Body of pancreas (tissue), 4 donors: ENCODE data around the gene TBXA2R.

ENCODE experiments used
- POLR2A ChIP-seq, 3 donors: fragments of 450-650 bp; IDR thresholded peaks; one replicate each; pipeline ENCODE4 v1.6.1; 2016; ENCODE audit warnings: antibody characterized with exemption in 3 of 3, mild to moderate bottlenecking in 2 of 3
- TF ChIP-seq, protein P1 (sequence below), 7 experiments: fragments of 450-650 bp in 4 of 7; fragments of 200-600 bp in 3 of 7; sonication (generic) in 3 of 7; IDR thresholded peaks; one replicate each; pipeline ENCODE4 v1.5.1; 2016 to 2019; ENCODE audit warnings: antibody characterized with exemption in 7 of 7

DNA sequence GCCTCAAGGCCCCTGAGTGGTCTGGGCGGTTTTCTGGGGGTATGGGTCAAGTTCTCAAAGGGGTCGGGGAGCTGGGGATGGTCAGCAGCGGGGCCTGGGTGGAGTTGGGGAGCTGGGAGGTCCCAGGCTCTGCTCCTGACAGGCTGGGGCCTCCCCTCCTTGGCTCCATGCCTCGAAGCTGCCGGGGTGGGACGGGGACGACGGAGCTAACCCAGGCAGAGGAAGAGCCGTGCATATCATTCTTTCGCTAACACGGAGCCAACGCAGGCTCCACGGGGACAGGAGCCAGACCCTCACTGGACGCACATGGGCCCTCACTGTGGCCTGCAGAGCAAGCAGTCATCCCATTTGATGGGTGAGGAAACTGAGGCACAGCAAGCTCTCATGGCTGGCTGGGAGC is 45.7 kb upstream of the TBXA2R start:
- TF ChIP-seq POLR2A (IDR thresholded peaks at IDR 0.05): no peak
- TF ChIP-seq, protein P1, sequence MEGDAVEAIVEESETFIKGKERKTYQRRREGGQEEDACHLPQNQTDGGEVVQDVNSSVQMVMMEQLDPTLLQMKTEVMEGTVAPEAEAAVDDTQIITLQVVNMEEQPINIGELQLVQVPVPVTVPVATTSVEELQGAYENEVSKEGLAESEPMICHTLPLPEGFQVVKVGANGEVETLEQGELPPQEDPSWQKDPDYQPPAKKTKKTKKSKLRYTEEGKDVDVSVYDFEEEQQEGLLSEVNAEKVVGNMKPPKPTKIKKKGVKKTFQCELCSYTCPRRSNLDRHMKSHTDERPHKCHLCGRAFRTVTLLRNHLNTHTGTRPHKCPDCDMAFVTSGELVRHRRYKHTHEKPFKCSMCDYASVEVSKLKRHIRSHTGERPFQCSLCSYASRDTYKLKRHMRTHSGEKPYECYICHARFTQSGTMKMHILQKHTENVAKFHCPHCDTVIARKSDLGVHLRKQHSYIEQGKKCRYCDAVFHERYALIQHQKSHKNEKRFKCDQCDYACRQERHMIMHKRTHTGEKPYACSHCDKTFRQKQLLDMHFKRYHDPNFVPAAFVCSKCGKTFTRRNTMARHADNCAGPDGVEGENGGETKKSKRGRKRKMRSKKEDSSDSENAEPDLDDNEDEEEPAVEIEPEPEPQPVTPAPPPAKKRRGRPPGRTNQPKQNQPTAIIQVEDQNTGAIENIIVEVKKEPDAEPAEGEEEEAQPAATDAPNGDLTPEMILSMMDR (IDR thresholded peaks at IDR 0.05): no peak
